GM10248 (cell line): ENCODE data around the gene GPR151.
"Not testable (repeated sequence)": the region's sequence is repeated elsewhere in the genome, so short reads cannot be mapped to it uniquely, and the experiment has no call there.

Experiments
- CTCF ChIA-PET: fragments of 300-600 bp; sonication (Branson Sonifier 250); formaldehyde crosslinking; extraction: SDS; loops from one replicate; lab custom pipeline; 2021; ENCODE audit warnings: antibody characterized with exemption; lab: Yijun Ruan, JAX
- POLR2A ChIA-PET: fragments of 350-650 bp; sonication (Branson Sonifier 250); formaldehyde crosslinking; extraction: SDS; loops from one replicate; lab custom pipeline; 2020; ENCODE audit warnings: antibody characterized with exemption; lab: Yijun Ruan, JAX
- DNase-seq: peaks from one replicate; pipeline ENCODE4 v3.0.0; 2012; ENCODE audit errors: extremely low spot score
- CTCF ChIP-seq: IDR thresholded peaks from 2 replicates; pipeline ENCODE4 v1.5.1; 2012; ENCODE audit warnings: mild to moderate bottlenecking, low read depth; ENCODE audit errors: extremely low read depth, missing control alignments, control extremely low read depth

GPR151 gene

GRCh38 chr5:146516151-146516475 is at the start of gene GPR151:
Gene GPR151, minus strand, starts transcription at chr5:146516190. Its CDS starts 77 bp downstream, at chr5:146516113.
- TF ChIP-seq CTCF: no peak
- CTCF ChIA-PET: interaction anchor here (1.0 to 4.4 kb wide), 5 partner anchors 8 to 26 kb away, joined by 3 to 25 read pairs (median 3); no protein-coding TSS in a partner anchor
- DNase-seq: no peak
- POLR2A ChIA-PET: no interaction called here

GRCh38 chr5:146564007-146564762 is 48.2 kb upstream of the GPR151 start:
- ChIA-PET POLR2A (no interaction called here), CTCF (interaction anchor here (1.0 to 1.3 kb wide), 2 partner anchors 22 to 31 kb away, joined by 3 to 4 read pairs; no protein-coding TSS in a partner anchor)
- no peak for TF ChIP-seq CTCF
- no peak for DNase-seq

GRCh38 chr5:146562461-146562860 is 46.5 kb upstream of the GPR151 start:
- POLR2A ChIA-PET: interaction anchor here (0.6 kb wide), 1 partner anchor 26 kb away, joined by 9 read pairs; no protein-coding TSS in a partner anchor
- no peak for TF ChIP-seq CTCF
- CTCF ChIA-PET: interaction anchor here (1.1 to 2.0 kb wide), 4 partner anchors 10 to 626 kb away, joined by 4 to 5 read pairs (median 5); no protein-coding TSS in a partner anchor
- DNase-seq: no peak

- ChIA-PET POLR2A (no interaction called here), CTCF (interaction anchor here (1.3 to 2.0 kb wide), 3 partner anchors 9 to 627 kb away, joined by 4 to 5 read pairs (median 5); no protein-coding TSS in a partner anchor)
- TF ChIP-seq CTCF: no peak
- DNase-seq: no peak
Observed at GRCh38 chr5:146561711-146562110, 45.7 kb upstream of the GPR151 start.

GRCh38 chr5:146560205-146560812 is 44.3 kb upstream of the GPR151 start:
- POLR2A ChIA-PET: no interaction called here
- no peak for TF ChIP-seq CTCF
- CTCF ChIA-PET: no interaction called here
- no peak for DNase-seq

- CTCF ChIA-PET: interaction anchor here (1.2 to 4.4 kb wide), 2 partner anchors 11 to 15 kb away, joined by 4 to 16 read pairs; no protein-coding TSS in a partner anchor
- POLR2A ChIA-PET: not testable (repeated sequence)
Observed at GRCh38 chr5:146556884-146557283, 40.9 kb upstream of the GPR151 start.

More at GRCh38 chr5:146556884-146557283, 40.9 kb upstream of the GPR151 start:
- DNase-seq: not testable (repeated sequence)
